ENCODE data around the gene LIPG.

DNA sequence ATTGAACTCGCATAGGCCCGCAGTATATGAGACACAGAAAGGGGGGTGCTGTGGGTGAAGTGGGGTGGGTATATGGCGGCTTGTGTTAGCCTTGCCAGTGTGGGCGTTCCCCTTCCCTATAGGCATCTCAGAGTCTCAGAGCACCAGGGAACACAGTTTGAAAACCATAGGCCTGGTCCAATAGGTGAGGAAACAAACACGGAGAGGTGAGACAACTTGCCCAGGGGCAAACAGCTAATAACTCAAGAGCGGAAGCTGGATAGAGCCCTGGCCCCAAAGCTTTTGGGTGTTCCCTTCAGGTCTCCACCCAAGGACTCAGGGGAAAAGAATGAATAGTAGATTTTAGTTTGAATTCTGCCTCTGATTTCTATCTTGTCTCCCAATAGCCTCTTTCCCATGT, 7.9 kb downstream of the LIPG start:
- TF ChIP-seq, protein P1, sequence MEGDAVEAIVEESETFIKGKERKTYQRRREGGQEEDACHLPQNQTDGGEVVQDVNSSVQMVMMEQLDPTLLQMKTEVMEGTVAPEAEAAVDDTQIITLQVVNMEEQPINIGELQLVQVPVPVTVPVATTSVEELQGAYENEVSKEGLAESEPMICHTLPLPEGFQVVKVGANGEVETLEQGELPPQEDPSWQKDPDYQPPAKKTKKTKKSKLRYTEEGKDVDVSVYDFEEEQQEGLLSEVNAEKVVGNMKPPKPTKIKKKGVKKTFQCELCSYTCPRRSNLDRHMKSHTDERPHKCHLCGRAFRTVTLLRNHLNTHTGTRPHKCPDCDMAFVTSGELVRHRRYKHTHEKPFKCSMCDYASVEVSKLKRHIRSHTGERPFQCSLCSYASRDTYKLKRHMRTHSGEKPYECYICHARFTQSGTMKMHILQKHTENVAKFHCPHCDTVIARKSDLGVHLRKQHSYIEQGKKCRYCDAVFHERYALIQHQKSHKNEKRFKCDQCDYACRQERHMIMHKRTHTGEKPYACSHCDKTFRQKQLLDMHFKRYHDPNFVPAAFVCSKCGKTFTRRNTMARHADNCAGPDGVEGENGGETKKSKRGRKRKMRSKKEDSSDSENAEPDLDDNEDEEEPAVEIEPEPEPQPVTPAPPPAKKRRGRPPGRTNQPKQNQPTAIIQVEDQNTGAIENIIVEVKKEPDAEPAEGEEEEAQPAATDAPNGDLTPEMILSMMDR (optimal IDR thresholded peaks at IDR 0.05 in 1 of 3, IDR thresholded peaks at IDR 0.05 in 1 of 3, conservative IDR thresholded peaks at IDR 0.05 in 1 of 3; ENCODE audit: extremely low read depth in 1 of 3, insufficient read depth in 2 of 3, low read length in 3 of 3) = no peak
- TF ChIP-seq EZH2 (IDR thresholded peaks at IDR 0.05; ENCODE audit: low read length) = no peak

Data from keratinocyte (primary cell).